ENCODE data around the gene CELF5.
"Not testable (repeated sequence)": the region's sequence is repeated elsewhere in the genome, so short reads cannot be mapped to it uniquely, and the experiment has no call there.

Gene CELF5

GRCh38 chr19:3190470-3190770 lies 34.0 kb upstream of the CELF5 start:
- DNase-seq (ENCODE audit: low read depth): no peak

GRCh38 chr19:3190921-3191805 lies 33.3 kb upstream of the CELF5 start:
- no peak for DNase-seq (ENCODE audit: low read depth)

GRCh38 chr19:3191806-3192104 lies 32.7 kb upstream of the CELF5 start:
- not testable (repeated sequence) for DNase-seq (ENCODE audit: low read depth)

GRCh38 chr19:3192228-3192635 lies 32.2 kb upstream of the CELF5 start:
- DNase-seq (ENCODE audit: low read depth): no peak

- no peak for DNase-seq (ENCODE audit: low read depth)
Observed at GRCh38 chr19:3192684-3193083, 31.8 kb upstream of the CELF5 start.

GRCh38 chr19:3193256-3194105 lies 31.0 kb upstream of the CELF5 start:
- DNase-seq (ENCODE audit: low read depth): no peak

GRCh38 chr19:3194106-3195087 lies 30.1 kb upstream of the CELF5 start:
- DNase-seq (ENCODE audit: low read depth): no peak

GRCh38 chr19:3196064-3196932 lies 28.2 kb upstream of the CELF5 start:
- DNase-seq (ENCODE audit: low read depth): no peak

GRCh38 chr19:3196933-3197205 lies 27.6 kb upstream of the CELF5 start:
- DNase-seq (ENCODE audit: low read depth): no peak

GRCh38 chr19:3198901-3199700 lies 25.4 kb upstream of the CELF5 start:
- no peak for DNase-seq (ENCODE audit: low read depth)

GRCh38 chr19:3201072-3201700 lies 23.3 kb upstream of the CELF5 start:
- no peak for DNase-seq (ENCODE audit: low read depth)

GRCh38 chr19:3201911-3202310 lies 22.6 kb upstream of the CELF5 start:
- DNase-seq (ENCODE audit: low read depth): no peak

GRCh38 chr19:3202346-3202745 lies 22.1 kb upstream of the CELF5 start:
- DNase-seq (ENCODE audit: low read depth): no peak

GRCh38 chr19:3202895-3203294 lies 21.6 kb upstream of the CELF5 start:
- not testable (repeated sequence) for DNase-seq (ENCODE audit: low read depth)

- DNase-seq (ENCODE audit: low read depth): no peak
Observed at GRCh38 chr19:3203805-3204645, 20.4 kb upstream of the CELF5 start.

GRCh38 chr19:3204646-3205275 lies 19.7 kb upstream of the CELF5 start:
- no peak for DNase-seq (ENCODE audit: low read depth)

GRCh38 chr19:3206216-3206953 lies 18.1 kb upstream of the CELF5 start:
- no peak for DNase-seq (ENCODE audit: low read depth)

All from non-pigmented ciliary epithelial cell (primary cell).